Suprapubic skin (tissue), 4 donors: ENCODE data around the gene OR10A6. TPM values are rescaled to one million over a fixed set of nuclear protein-coding genes. Genes with fewer than 3 reads are reported as not detected.

Experiments used
- DNase-seq, 2 donors: peaks; one replicate each; pipeline ENCODE4 v3.0.0-alpha.2; 2019; ENCODE audit warnings: low spot score in 2 of 2
- H3K27ac ChIP-seq: fragments of 200-600 bp; sonication (generic); one replicate; pipeline ENCODE4 v1.5.1; 2019
- H3K27me3 ChIP-seq: fragments of 200-600 bp; sonication (generic); one replicate; pipeline ENCODE4 v1.5.1; 2019
- H3K36me3 ChIP-seq: fragments of 200-600 bp; sonication (generic); one replicate; pipeline ENCODE4 v1.5.1; 2019
- H3K4me1 ChIP-seq: fragments of 200-600 bp; sonication (generic); one replicate; pipeline ENCODE4 v1.5.1; 2019
- H3K4me3 ChIP-seq: fragments of 200-600 bp; sonication (generic); one replicate; pipeline ENCODE4 v1.5.1; 2019; ENCODE audit warnings: mild to moderate bottlenecking
- H3K9me3 ChIP-seq: fragments of 200-600 bp; sonication (generic); one replicate; pipeline ENCODE4 v1.5.1; 2019
- CTCF ChIP-seq, 2 donors: fragments of 200-600 bp in 1 of 2; fragments of 450-650 bp in 1 of 2; sonication (generic) in 1 of 2; IDR thresholded peaks; one replicate each; pipeline ENCODE4 v1.5.1; 2016 to 2019; ENCODE audit warnings: antibody characterized with exemption in 2 of 2, mild to moderate bottlenecking in 1 of 2, moderate library complexity in 1 of 2
- EP300 ChIP-seq: sonication (generic); formaldehyde crosslinking; IDR thresholded peaks from one replicate; pipeline ENCODE4 v1.6.1; 2017; ENCODE audit warnings: antibody characterized with exemption
- POLR2A ChIP-seq, 2 donors: fragments of 450-650 bp; IDR thresholded peaks; one replicate each; pipeline ENCODE4 v1.6.1; 2017; ENCODE audit warnings: antibody characterized with exemption in 2 of 2, mild to moderate bottlenecking in 2 of 2, moderate library complexity in 2 of 2
- POLR2AphosphoS5 ChIP-seq, 3 donors: sonication (generic); formaldehyde crosslinking; IDR thresholded peaks; one replicate each; pipeline ENCODE4 v1.6.1; 2017; ENCODE audit warnings: antibody characterized with exemption in 3 of 3
- WGBS: methylation state at CpG from one replicate; pipeline ENCODE4 v1.1.5; 2018; 5-methylcytosine and 5-hydroxymethylcytosine counted together
- total RNA-seq, 4 donors: library from RNA; depleted of rRNA; stranded (reverse); fragments of >200 nt; gene quantifications; one replicate each; pipeline ENCODE4 v1.1.0, GENCODE V29; 2016

Gene OR10A6
- total RNA-seq, 4 donors from 2014 or later, result 0.08 TPM; not detected in 3

- DNase-seq, result no peak
- Histone ChIP-seq H3K9me3 (peaks cover 6% of the 10 kb centered on the region), H3K4me1 (no peaks in the 10 kb centered on the region), H3K4me3 (no peak overlapping the region), H3K36me3 (no peaks in the 10 kb centered on the region), H3K27ac (no peak overlapping the region), H3K27me3 (no peaks in the 10 kb centered on the region)
- 78% methylated on average over 5 of the region's 5 CpGs for WGBS
- no peak for TF ChIP-seq POLR2AphosphoS5 (IDR thresholded peaks at IDR 0.05)
Measured at GRCh38 chr11:7941146-7941545, 10.1 kb upstream of the OR10A6 start.

- no peaks in the 10 kb centered on the region for H3K9me3 ChIP-seq
- no peaks in the 10 kb centered on the region for H3K4me1 ChIP-seq
- 23% methylated on average over 1 of the region's 1 CpG for WGBS
- no peaks in the 10 kb centered on the region for H3K27me3 ChIP-seq
- H3K27ac ChIP-seq, result no peak overlapping the region
- DNase-seq, result no peak
- no peaks in the 10 kb centered on the region for H3K36me3 ChIP-seq
- H3K4me3 ChIP-seq, result no peak overlapping the region
- no peak for TF ChIP-seq CTCF (IDR thresholded peaks at IDR 0.05)
- TF ChIP-seq EP300, result no peak
- TF ChIP-seq POLR2A (IDR thresholded peaks at IDR 0.05), result no peak
- TF ChIP-seq POLR2AphosphoS5 (IDR thresholded peaks at IDR 0.05), result no peak
Measured at GRCh38 chr11:7936615-7937014, 5.5 kb upstream of the OR10A6 start.

- H3K4me3 ChIP-seq, result no peak overlapping the region
- H3K4me1 ChIP-seq, result no peaks in the 10 kb centered on the region
- DNase-seq, result no peak
- H3K9me3 ChIP-seq, result no peaks in the 10 kb centered on the region
- 87% methylated on average over 6 of the region's 6 CpGs for WGBS
- TF ChIP-seq CTCF (IDR thresholded peaks at IDR 0.05), result no peak
- H3K27ac ChIP-seq, result no peak overlapping the region
- no peaks in the 10 kb centered on the region for H3K36me3 ChIP-seq
- peaks cover 3% of the 10 kb centered on the region for H3K27me3 ChIP-seq
Measured at GRCh38 chr11:7927635-7928034, 3.4 kb downstream of the OR10A6 start.

GRCh38 chr11:7924536-7924935 is 6.5 kb downstream of the OR10A6 start:
- H3K4me3 ChIP-seq, result no peak overlapping the region
- TF ChIP-seq POLR2A (IDR thresholded peaks at IDR 0.05) (no peak), CTCF (IDR thresholded peaks at IDR 0.05) (no peak), POLR2AphosphoS5 (IDR thresholded peaks at IDR 0.05) (no peak), EP300 (no peak)
- H3K27me3 ChIP-seq, result peaks cover 3% of the 10 kb centered on the region
- H3K27ac ChIP-seq, result no peak overlapping the region
- no peaks in the 10 kb centered on the region for H3K9me3 ChIP-seq
- no peaks in the 10 kb centered on the region for H3K36me3 ChIP-seq
- no peak for DNase-seq
- no peaks in the 10 kb centered on the region for H3K4me1 ChIP-seq
- 82% methylated on average over 2 of the region's 2 CpGs for WGBS

- Histone ChIP-seq H3K4me1 (no peaks in the 10 kb centered on the region), H3K36me3 (no peaks in the 10 kb centered on the region), H3K27me3 (no peaks in the 10 kb centered on the region), H3K27ac (no peak overlapping the region), H3K4me3 (no peak overlapping the region), H3K9me3 (no peaks in the 10 kb centered on the region)
- TF ChIP-seq POLR2AphosphoS5 (IDR thresholded peaks at IDR 0.05), result no peak
- no peak for TF ChIP-seq CTCF (IDR thresholded peaks at IDR 0.05)
- TF ChIP-seq POLR2A (IDR thresholded peaks at IDR 0.05), result no peak
- TF ChIP-seq EP300, result no peak
- no peak for DNase-seq
- 60% methylated on average over 2 of the region's 2 CpGs for WGBS
Measured at GRCh38 chr11:7918141-7918540, 12.9 kb downstream of the OR10A6 start.

GRCh38 chr11:7911011-7911410 is 20.1 kb downstream of the OR10A6 start:
- Histone ChIP-seq H3K36me3 (no peaks in the 10 kb centered on the region), H3K4me1 (peaks cover 13% of the 10 kb centered on the region), H3K4me3 (no peak overlapping the region), H3K27me3 (no peaks in the 10 kb centered on the region), H3K9me3 (no peaks in the 10 kb centered on the region), H3K27ac (no peak overlapping the region)
- TF ChIP-seq POLR2A (IDR thresholded peaks at IDR 0.05) (no peak), CTCF (IDR thresholded peaks at IDR 0.05) (no peak), POLR2AphosphoS5 (IDR thresholded peaks at IDR 0.05) (no peak), EP300 (no peak)
- no peak for DNase-seq
